HG02571 (cell line): ENCODE measurements around the gene RHEBL1.
A peak's percentile ranks its signal among the peaks of the same experiment; 100 is the strongest.

ENCODE experiments used
- ATAC-seq: cut with Tn5 transposase; IDR thresholded peaks from one replicate; pipeline ENCODE4 v1.9.1; 2021; ENCODE audit warnings: mild to moderate bottlenecking, moderate library complexity; ENCODE audit not compliant: unreplicated experiment

The RHEBL1 gene

GRCh38 chr12:49022558-49023178, 47.1 kb downstream of the RHEBL1 start:
- no peak for ATAC-seq

DNA sequence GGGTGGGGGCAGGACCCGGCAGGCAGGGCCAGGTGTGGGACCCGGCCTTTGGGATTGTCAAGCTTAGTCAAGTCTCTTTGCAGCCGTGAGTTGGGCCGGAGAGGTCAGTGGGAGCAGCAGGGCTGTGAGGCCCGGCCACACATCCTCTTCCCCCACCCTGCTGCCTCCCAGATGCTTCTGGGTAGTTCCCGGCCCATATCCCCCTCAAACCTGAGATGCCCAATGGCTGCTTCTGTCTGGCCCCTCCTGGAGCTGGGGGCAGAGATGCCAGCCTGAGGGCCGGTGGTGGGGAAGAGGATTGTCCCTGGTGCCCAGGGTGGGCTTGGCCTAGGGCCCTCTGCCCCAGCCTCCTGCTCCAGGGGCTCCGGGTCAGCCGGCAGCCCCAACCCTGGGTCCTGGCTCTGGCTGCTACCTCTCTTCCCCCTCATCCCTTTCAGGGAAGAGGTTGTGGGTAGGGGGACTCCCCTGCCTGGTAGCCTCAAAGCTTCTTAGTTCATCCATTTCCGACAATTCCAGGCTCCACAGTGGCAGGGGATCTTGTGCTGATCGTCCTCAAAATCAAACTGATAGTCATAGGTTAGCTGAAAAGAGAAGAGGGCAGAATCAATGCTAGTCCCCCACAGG, 48.4 kb downstream of the RHEBL1 start:
- no peak for ATAC-seq

- no peak for ATAC-seq
Observed at GRCh38 chr12:49020441-49020840, 49.3 kb downstream of the RHEBL1 start.

GRCh38 chr12:49019443-49020324, 50.1 kb downstream of the RHEBL1 start:
- no peak for ATAC-seq

- no peak for ATAC-seq
Observed at GRCh38 chr12:49019120-49019430, 50.7 kb downstream of the RHEBL1 start.

- peak; percentile 88 for ATAC-seq
Observed at GRCh38 chr12:49018261-49019119, 51.3 kb downstream of the RHEBL1 start, which contains the start of gene PRKAG1. TSS of gene PRKAG1 (minus strand) at chr12:49018776. CDS start at chr12:49018740, 36 bp downstream.

DNA sequence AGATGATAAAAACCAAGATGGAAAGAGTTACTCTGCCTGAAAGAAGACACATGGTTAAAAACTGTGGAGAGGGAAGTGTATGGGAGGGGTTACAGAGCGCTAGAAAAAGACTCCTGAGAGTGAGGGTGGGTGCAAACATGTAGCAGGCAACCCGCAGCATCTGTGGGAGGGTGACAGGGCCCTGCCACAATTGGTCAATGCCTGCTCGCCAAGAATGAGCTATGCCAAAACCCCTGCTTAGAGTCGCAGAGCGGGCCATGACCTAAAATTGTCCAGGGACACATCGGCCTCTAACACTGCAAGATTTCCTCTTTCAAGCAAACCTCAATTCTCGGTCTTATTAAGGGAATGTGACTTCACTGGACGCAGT, 51.9 kb downstream of the RHEBL1 start:
- no peak for ATAC-seq

GRCh38 chr12:49015196-49015595, 54.6 kb downstream of the RHEBL1 start:
- no peak for ATAC-seq
